ENCODE data around the gene NRG3.

NRG3 gene

DNA sequence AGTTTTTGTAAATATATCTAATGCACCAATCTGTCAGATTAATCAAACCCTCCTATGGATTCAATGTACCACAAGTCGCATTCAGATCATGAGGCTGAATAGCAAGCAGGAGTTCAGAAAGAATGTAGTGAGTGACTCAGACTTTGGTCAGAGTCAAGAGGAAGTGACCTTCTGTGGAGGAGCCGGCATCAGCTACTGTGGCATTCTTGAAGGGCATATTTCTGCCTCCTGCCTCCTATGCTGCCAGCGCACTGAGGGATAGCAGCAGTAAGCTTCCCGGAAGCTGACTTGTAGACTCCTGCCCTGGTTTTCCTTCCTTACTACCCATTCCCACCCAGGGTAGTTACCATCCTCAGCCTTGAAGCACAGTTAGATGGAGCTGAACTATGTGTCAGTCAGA is 867.5 kb downstream of the NRG3 start:
- no peak for DNase-seq

DNA sequence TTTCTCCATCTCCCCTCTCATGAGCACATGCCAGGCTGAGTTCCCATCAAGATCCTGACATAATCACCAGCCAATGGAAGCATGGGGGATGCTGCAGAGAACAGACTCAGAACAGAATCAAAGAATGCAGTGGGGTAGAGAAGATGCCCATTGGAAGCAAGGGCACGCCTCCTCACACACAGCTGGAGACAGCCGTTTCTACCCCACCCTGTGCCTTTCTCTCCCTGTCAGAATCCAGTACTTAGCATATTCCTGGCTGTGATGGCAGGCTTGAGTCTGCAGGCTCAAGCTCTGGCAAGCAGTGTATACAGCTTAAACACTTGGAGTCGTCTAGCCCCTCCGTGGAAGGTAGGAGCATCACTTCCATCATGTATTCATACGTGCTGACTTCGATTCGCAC is 867.9 kb downstream of the NRG3 start:
- no peak for DNase-seq

DNA sequence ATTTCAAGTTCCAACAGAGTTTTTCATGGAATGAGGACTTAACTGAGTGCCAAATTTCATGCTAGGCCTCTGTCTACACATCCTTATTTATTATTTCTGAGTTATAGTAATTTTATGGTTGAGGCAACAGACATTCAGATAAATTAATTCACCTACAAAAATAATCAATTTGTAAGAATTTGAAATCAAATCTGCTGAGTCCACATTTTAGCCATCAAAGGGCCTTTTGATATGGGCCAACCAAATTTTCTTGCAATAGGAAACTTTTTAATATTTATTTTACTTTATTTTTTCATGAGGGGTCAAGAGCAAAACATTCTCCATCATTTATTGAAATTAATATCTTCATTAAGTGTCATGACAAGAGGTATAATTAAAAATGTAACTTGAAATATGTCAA is 875.5 kb downstream of the NRG3 start:
- no peak for DNase-seq

- no peak for DNase-seq
Observed at GRCh38 chr10:82757397-82757796, 882.4 kb downstream of the NRG3 start.

DNA sequence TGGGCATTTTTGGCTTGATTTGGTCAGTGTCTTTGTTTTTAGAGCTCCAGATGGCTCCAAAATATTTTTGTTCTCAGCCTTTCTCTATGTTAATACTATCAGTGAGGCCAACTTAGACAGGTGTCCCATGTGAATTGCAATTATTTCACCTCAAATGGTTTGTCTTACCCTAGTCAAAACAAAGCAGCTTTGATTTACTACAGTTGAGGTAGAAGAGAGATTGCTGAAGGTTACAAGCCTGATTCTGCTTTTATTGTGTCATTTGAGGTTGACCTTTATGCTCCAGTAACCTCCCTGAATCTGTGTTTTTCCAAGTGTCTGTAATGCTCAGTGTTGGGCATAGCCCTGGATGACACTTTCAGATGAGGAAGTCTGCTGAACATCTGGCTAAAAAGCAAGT is 882.9 kb downstream of the NRG3 start:
- no peak for DNase-seq

DNA sequence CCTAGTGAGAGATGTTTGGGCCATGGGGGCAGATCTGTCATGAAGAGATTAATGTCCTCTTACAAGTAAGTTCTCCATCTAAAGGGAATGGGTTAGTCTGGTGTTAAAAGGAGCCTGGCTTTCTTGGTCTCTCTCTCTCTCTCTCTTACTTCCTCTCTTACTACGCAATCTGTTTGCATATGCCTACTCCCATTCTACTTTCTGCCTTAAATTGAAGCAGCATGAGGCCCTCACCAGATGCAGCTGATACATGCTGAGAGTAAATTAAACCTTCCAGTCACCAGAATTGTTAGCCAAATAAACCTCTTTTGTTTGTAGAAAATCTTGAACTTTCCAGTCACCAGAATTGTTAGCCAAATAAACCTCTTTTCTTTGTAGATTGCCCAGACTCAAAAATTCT is 884.1 kb downstream of the NRG3 start:
- DNase-seq = no peak

DNA sequence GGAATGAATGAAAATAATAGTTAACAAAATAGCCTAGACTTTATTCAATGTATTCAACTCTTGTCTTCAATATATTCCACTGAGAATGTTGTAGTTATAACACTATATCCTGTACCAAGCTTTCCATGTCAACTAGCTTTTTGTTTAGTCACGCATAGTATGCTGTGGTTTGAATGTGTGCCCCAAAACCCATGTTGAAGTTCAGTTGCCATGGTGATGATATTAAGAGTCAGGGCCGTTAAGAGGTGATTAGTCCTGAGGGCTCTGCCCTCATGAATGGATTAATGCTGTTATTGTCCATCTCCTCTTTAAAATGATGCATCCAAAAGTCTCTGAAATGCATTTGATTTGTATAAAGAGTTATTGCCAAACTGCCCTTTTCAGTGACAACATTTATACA is 887.6 kb downstream of the NRG3 start:
- DNase-seq = no peak

- no peak for DNase-seq
Observed at GRCh38 chr10:82768040-82768439, 893.0 kb downstream of the NRG3 start.

DNA sequence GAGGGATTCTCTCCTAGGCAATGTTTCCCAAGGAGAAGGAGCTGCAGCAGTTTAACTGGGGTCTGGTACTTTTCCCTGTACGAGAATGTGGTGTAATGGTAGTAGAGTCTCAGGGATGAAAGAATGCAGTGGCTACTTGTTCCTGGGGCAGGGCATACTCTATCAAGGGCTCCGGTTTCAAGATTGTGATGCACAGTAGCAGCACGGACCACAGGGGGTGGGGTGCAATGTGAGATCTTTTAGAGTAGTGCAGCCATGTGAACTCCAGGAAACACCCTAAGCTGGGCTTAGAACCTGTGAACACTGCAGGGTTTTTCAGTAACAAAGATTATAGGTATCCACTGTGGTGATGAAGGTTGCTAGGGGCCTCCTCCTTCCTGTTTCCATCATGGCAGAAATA is 903.9 kb downstream of the NRG3 start:
- DNase-seq = no peak

- DNase-seq = no peak
Observed at GRCh38 chr10:82796510-82796909, 921.5 kb downstream of the NRG3 start.

GRCh38 chr10:82801289-82801688 is 926.3 kb downstream of the NRG3 start:
- no peak for DNase-seq

GRCh38 chr10:82811621-82812020 is 936.6 kb downstream of the NRG3 start:
- peak; percentile 2 to 48 for DNase-seq

DNA sequence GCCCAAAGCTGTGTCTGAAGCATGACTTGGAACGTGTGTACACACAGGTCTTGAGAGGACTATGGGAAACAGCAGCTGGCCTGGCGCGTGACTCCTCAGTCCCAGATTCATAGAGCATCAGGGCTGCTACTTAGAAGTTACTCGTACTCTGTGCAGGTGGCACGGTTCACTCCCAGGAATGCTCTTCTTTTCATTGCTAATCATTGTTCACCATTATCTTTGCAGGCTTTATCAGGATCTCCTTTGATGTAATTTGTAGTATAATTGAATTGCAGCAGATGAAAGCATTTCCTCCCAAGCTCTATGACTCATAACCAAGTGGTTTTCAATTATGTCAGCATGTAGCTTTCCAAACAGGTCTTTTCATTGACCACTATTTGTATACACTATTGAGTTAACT is 938.9 kb downstream of the NRG3 start:
- DNase-seq = no peak

- no peak for DNase-seq
Observed at GRCh38 chr10:82814635-82815034, 939.6 kb downstream of the NRG3 start.

GRCh38 chr10:82815680-82816079 is 940.7 kb downstream of the NRG3 start:
- DNase-seq = no peak

DNA sequence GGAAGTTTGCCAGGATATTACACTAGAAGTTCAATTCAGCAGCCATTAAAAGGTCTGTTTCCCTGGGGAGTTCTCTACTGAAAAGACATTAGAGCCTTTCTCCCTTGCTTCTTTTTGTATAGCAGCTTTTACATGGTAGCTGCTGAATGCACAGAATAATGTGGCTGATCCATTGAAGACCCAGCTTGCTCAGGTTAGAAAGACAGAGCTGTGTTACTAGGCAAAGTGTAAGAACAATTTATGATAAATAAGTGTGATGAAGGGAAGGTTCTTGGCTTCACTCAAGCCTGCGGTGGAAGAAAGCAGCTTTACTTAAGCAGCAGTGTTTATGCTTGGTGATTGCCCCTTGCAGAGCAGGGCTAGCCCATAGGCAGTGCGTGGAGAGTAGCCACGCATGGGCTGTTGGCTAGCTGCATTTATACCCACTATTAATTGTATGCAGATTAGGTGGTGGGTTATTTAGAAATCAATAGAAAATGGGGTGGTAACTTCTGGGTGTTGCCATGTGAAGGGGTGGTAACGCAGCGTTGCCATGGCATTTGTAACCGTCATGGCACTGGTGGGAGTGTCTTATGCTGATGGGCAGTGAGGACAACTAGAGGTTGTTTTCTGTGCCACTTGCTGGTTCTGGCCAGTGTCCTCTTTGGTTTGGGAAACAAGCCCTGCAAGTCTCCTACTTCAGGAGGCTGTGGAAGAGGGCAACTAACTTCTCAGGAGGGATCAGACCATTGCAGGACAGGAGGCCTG is 942.9 kb downstream of the NRG3 start:
- DNase-seq = no peak

DNA sequence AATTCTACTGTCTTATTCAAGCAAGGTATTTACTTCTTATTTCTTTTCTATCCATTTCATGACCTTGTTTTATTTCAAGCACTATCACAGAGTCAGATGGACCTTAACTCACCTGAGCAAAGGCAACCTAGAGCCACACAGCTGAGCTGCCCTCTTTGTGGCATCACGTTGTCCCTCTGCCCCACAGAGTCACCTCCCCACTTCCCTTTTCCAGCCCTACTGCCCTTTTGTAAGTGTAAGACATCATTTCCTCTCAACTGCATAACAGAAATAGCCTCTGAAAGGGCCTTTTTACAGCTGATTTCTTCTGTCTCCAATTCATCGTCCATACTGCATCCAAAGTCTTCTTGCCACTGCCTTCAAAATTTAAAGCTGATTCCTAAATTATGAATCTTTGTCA is 946.0 kb downstream of the NRG3 start:
- DNase-seq = no peak

GRCh38 chr10:82826132-82826531 is 951.1 kb downstream of the NRG3 start:
- no peak for DNase-seq

DNA sequence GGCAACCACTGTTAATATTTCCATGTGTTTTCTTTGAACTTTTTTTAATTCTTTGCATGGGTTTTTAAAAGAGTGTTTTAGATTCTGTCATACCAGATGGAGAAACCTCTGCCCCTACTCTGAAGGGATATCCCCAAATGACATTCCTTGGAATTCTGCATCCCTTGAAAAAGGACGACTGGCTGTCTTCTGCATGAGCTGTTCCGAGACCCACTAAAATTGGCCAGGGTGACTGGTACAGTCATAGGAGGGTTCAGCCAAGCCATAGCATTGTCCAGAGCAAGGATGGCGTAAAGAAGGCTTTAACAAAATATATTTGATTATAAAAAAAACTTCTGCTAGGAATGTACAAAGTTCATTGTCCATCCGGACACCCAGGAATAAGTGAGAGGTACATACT is 952.9 kb downstream of the NRG3 start:
- no peak for DNase-seq

GRCh38 chr10:82847242-82847641 is 972.2 kb downstream of the NRG3 start:
- no peak for DNase-seq

DNA sequence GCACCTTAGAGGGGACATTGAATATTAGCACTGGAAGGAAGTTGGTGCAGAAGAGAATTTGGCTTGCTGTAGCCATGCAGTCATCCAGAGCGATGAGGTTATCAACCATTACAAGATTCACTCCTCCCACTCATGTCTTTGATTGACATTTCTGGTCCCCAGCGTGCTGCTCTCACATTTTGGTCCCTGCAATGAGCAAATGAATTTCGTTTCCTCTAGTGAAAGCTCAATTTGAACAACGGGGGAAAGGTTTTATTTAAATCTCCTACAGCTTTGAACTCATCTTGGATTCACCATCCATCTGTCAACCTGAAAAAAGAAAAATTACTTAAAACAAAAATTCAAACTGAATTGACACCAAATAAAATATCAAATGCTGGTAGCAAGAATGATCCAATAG is 975.2 kb downstream of the NRG3 start:
- DNase-seq = no peak

- DNase-seq = no peak
Observed at GRCh38 chr10:82856957-82857613, 982.1 kb downstream of the NRG3 start.

GRCh38 chr10:82861889-82862288 is 986.9 kb downstream of the NRG3 start:
- no peak for DNase-seq

DNA sequence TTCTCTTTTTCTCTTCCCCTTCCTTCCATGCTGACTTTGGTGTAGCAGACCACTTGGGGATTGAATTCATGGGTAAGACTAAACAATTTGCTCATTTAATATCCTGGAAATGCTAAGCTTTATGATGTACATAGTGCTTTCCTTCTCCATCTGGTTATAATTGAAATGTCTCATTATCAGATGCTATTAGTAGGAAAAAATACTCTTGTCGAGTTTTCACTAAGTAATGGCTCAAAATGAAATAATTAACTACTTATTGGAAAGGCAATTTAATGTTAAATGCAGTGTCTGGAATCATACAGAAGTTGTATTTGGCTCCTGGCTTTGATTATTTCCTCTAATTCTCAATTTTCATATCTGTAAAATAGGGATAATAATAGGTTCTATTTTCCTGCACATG is 990.4 kb downstream of the NRG3 start:
- DNase-seq = no peak

Data from inflammatory macrophage treated with lipopolysaccharide for 1 hour (primary cell).